Skeletal muscle tissue (tissue), 4 donors: Measurements from ENCODE around the gene GTF3C6. TPM values are rescaled to one million over a fixed set of nuclear protein-coding genes. Genes with fewer than 3 reads are reported as not detected.
"Not testable (repeated sequence)": the region's sequence is repeated elsewhere in the genome, so short reads cannot be mapped to it uniquely, and the experiment has no call there.

Experiments used
- H3K27ac ChIP-seq: one replicate; pipeline ENCODE4 v1.7.0; 2013; ENCODE audit warnings: mild to moderate bottlenecking, low read depth, low read length, inconsistent platforms
- H3K27me3 ChIP-seq, 3 donors: one replicate each; pipeline ENCODE4 v1.7.0; 2013; ENCODE audit warnings: low read length in 3 of 3; ENCODE audit not compliant: control insufficient read depth in 3 of 3, insufficient read depth in 3 of 3
- H3K36me3 ChIP-seq, 3 donors: one replicate each; pipeline ENCODE4 v1.7.0; 2013; ENCODE audit warnings: low read length in 3 of 3; ENCODE audit not compliant: control insufficient read depth in 3 of 3, insufficient read depth in 3 of 3
- H3K4me1 ChIP-seq, 3 donors: one replicate each; pipeline ENCODE4 v1.7.0; 2013; ENCODE audit warnings: low read length in 3 of 3, mild to moderate bottlenecking in 3 of 3; ENCODE audit not compliant: control insufficient read depth in 3 of 3, insufficient read depth in 3 of 3
- H3K4me3 ChIP-seq, 3 donors: one replicate each; pipeline ENCODE4 v1.7.0; 2013; ENCODE audit warnings: low read length in 3 of 3
- H3K9ac ChIP-seq, 3 donors: one replicate each; pipeline ENCODE4 v1.7.0; 2013; ENCODE audit warnings: low read length in 3 of 3, mild to moderate bottlenecking in 3 of 3, moderate library complexity in 2 of 3, low read depth in 1 of 3
- H3K9me3 ChIP-seq, 3 donors: one replicate each; pipeline ENCODE4 v1.7.0; 2013; ENCODE audit warnings: low read length in 3 of 3; ENCODE audit not compliant: control insufficient read depth in 3 of 3
- total RNA-seq: library from RNA; depleted of rRNA; stranded (reverse); fragments of >200 nt; gene quantifications from one replicate; pipeline ENCODE4 v1.2.3, GENCODE V29; 2014
- donor health status: Osteomylitis.

GTF3C6 gene
- total RNA-seq, 1 donor from 2014 or later: 47.0 TPM

DNA sequence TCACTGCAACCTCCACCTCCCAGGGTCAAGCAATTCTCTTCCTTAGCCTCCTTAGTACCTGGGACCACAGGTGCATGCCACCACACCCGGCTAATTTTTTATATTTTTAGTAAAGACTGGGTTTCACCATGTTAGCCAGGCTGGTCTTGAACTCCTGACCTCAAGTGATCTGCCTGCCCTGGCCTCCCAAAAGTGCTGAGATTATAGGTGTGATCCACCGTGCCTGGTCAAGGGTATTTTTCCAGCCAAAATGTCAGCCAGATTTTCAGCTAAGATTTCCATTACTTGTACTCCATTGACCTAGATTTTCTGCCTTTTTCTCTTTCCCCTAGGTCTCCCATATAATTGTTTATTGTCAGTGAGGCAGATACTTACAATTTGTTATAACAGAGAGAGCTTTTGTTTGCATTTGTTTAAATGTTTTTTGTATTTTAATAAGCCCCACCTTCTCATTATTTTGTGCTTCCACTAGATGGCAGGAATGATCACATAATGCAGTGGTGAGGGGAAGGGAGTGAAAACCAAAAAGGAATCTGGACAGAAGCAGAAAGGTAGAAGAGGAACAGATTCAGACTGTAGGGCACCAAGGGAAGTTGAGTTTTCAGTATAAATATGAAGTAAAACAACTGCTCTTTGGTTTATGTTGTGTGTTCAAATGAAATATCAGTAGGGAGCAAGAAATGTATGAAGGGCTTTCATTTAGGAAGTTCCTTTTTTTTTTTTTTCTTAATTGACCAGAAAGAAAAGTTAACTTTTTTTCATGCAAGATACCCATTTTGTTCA, 53.0 kb downstream of the GTF3C6 start:
- Histone ChIP-seq H3K27me3 (no peaks in the 10 kb centered on the region), H3K4me1 (peaks cover 0 to 5% (median 4%) of the 10 kb centered on the region in 3 donors), H3K9me3 (no peaks in the 10 kb centered on the region), H3K9ac (no peak overlapping the region), H3K36me3 (peaks cover 11 to 18% (median 14%) of the 10 kb centered on the region in 3 donors), H3K4me3 (no peak overlapping the region), H3K27ac (no peak overlapping the region)

DNA sequence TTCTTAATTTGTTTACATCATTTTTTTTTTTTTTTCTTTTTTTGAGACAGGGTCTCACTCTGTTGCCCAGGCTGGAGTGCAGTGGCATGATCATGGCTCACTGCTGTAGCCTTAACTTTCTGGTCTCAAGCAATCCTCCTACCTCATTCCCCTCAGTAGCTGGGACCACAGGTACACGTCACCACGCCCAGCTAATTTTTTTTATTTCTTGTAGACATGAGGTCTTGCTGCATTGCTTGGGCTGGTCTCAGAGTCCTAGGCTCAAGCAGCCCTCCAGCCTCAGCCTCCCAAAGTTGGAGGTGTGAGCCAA, 53.6 kb downstream of the GTF3C6 start:
- peaks cover 11 to 16% (median 14%) of the 10 kb centered on the region in 3 donors for H3K36me3 ChIP-seq
- no peaks in the 10 kb centered on the region for H3K27me3 ChIP-seq
- peaks cover 0 to 5% (median 4%) of the 10 kb centered on the region in 3 donors for H3K4me1 ChIP-seq
- no peak overlapping the region for H3K27ac ChIP-seq
- H3K4me3 ChIP-seq: no peak overlapping the region
- no peak overlapping the region for H3K9ac ChIP-seq
- H3K9me3 ChIP-seq: no peaks in the 10 kb centered on the region

DNA sequence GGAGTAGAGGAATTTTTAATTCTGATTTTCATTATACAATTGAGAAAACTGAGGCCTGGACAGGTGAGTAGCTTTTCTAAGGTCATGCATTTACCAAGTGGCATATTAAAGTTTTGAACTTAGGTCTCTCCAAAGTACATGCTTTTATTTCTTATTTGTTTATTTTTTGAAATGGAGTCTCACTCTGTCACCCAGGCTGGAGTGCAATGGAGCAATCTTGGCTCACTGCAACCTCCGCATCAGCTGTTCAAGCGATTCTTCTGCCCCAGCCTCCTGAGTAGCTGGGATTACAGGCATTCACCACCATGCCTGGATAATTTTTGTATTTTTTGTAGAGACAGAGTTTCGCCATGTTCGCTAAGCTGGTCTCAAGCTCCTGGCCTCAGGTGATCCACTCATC, 54.0 kb downstream of the GTF3C6 start:
- not testable (repeated sequence) for H3K9ac ChIP-seq, H3K27me3 ChIP-seq, H3K4me3 ChIP-seq, H3K4me1 ChIP-seq, H3K27ac ChIP-seq, H3K9me3 ChIP-seq
- H3K36me3 ChIP-seq: peaks cover 11 to 16% (median 14%) of the 10 kb centered on the region in 3 donors

GRCh38 chr6:111013144-111013915, 54.8 kb downstream of the GTF3C6 start:
- H3K27me3 ChIP-seq: no peaks in the 10 kb centered on the region
- H3K36me3 ChIP-seq: peaks cover 11 to 18% (median 14%) of the 10 kb centered on the region in 3 donors
- H3K4me1 ChIP-seq: peaks cover 0 to 5% (median 4%) of the 10 kb centered on the region in 3 donors
- H3K27ac ChIP-seq: no peak overlapping the region
- no peak overlapping the region for H3K9ac ChIP-seq
- no peaks in the 10 kb centered on the region for H3K9me3 ChIP-seq
- H3K4me3 ChIP-seq: no peak overlapping the region

- Histone ChIP-seq H3K27me3 (no peaks in the 10 kb centered on the region), H3K9me3 (no peaks in the 10 kb centered on the region), H3K27ac (no peak overlapping the region), H3K36me3 (peaks cover 8 to 14% (median 8%) of the 10 kb centered on the region in 3 donors), H3K4me1 (peaks cover 0 to 5% (median 4%) of the 10 kb centered on the region in 3 donors), H3K9ac (no peak overlapping the region), H3K4me3 (no peak overlapping the region)
These were observed 57.1 kb downstream of the GTF3C6 start for GRCh38 chr6:111015389-111016124.

- H3K9me3 ChIP-seq, H3K4me1 ChIP-seq, H3K4me3 ChIP-seq, H3K9ac ChIP-seq, H3K27ac ChIP-seq, H3K27me3 ChIP-seq: not testable (repeated sequence)
- H3K36me3 ChIP-seq: peaks cover 8 to 11% (median 8%) of the 10 kb centered on the region in 3 donors
These were observed 58.7 kb downstream of the GTF3C6 start for GRCh38 chr6:111017241-111017640.

Other genes starting within 250 kb of the GTF3C6 start
- 11.0 TPM for gene CDK19, start 143.2 kb upstream of the GTF3C6 start, total RNA-seq
- 45.9 TPM for gene AMD1, start 83.9 kb upstream of the GTF3C6 start, total RNA-seq
- gene RPF2, start 23.3 kb downstream of the GTF3C6 start, total RNA-seq: 9.9 TPM
- gene SLC16A10, start 128.8 kb downstream of the GTF3C6 start, total RNA-seq: 40.7 TPM